Uterus (tissue), 4 donors: ENCODE results near the gene ESPNL. TPM values are rescaled to one million over a fixed set of nuclear protein-coding genes. Genes with fewer than 3 reads are reported as not detected.

Experiments used
- DNase-seq, 2 donors: peaks; one replicate each; pipeline ENCODE4 v3.0.0-alpha.2; 2019 to 2020
- H3K27ac ChIP-seq, 2 donors: fragments of 200-600 bp; sonication (generic); 1 replicate in 1 of 2; 2 replicates in 1 of 2; pipeline ENCODE4 v1.5.1; 2016 to 2018
- H3K27me3 ChIP-seq, 2 donors: fragments of 200-600 bp; sonication (generic); one replicate each; pipeline ENCODE4 v1.5.1; 2018 to 2019; ENCODE audit warnings: control low read depth in 1 of 2
- H3K36me3 ChIP-seq, 2 donors: fragments of 200-600 bp; sonication (generic); one replicate each; pipeline ENCODE4 v1.5.1; 2019; ENCODE audit warnings: control low read depth in 1 of 2
- H3K4me1 ChIP-seq, 2 donors: fragments of 200-600 bp; sonication (generic); one replicate each; pipeline ENCODE4 v1.5.1; 2018 to 2019; ENCODE audit warnings: control low read depth in 1 of 2
- H3K4me3 ChIP-seq, 2 donors: fragments of 200-600 bp; sonication (generic); 1 replicate in 1 of 2; 2 replicates in 1 of 2; pipeline ENCODE4 v1.5.1; 2018 to 2019; ENCODE audit warnings: mild to moderate bottlenecking in 1 of 2
- H3K9me3 ChIP-seq, 2 donors: fragments of 200-600 bp; sonication (generic); one replicate each; pipeline ENCODE4 v1.5.1; 2019; ENCODE audit warnings: control low read depth in 1 of 2
- CTCF ChIP-seq, 4 experiments: fragments of 200-600 bp in 2 of 4; fragments of 450-650 bp in 2 of 4; sonication (generic) in 2 of 4; IDR thresholded peaks; one replicate each; pipeline ENCODE4 v1.5.1; 2016 to 2019; ENCODE audit warnings: antibody characterized with exemption in 4 of 4, mild to moderate bottlenecking in 2 of 4, moderate library complexity in 1 of 4
- POLR2A ChIP-seq, 2 donors: fragments of 450-650 bp; IDR thresholded peaks; one replicate each; pipeline ENCODE4 v1.6.1; 2016; ENCODE audit warnings: antibody characterized with exemption in 2 of 2, mild to moderate bottlenecking in 1 of 2, moderate library complexity in 1 of 2
- intact Hi-C: fragments of 100-400 bp; cut with DNase I; formaldehyde crosslinking; loops from one replicate; pipeline ENCODE4 v1.15.1; 2023; ENCODE audit warnings: low total_unique reads
- total RNA-seq, 4 donors: library from RNA; depleted of rRNA in 3 of 4; stranded (reverse); fragments of >200 nt in 3 of 4; gene quantifications; one replicate each; pipeline versions ENCODE4 v1.1.0 to v1.2.4, GENCODE V29; 2014 to 2023
- donor health status: DM: yes; HTN: yes; CAD: no.

ESPNL gene
- total RNA-seq, 4 donors from 2014 or later: 0.34 to 7.7 TPM; not detected in 2

GRCh38 chr2:238171575-238172187 is 71.5 kb downstream of the ESPNL start:
- intact Hi-C loops: no loop called here
- Histone ChIP-seq H3K27me3 (no peaks in the 10 kb centered on the region), H3K36me3 (no peaks in the 10 kb centered on the region), H3K9me3 (no peaks in the 10 kb centered on the region), H3K4me3 (no peak overlapping the region), H3K27ac (no peak overlapping the region), H3K4me1 (peaks cover 5 to 12% of the 10 kb centered on the region in 2 donors)
- no peak for DNase-seq
- TF ChIP-seq POLR2A (IDR thresholded peaks at IDR 0.05) (no peak), CTCF (IDR thresholded peaks at IDR 0.05) (no peak)

GRCh38 chr2:238172439-238172838 is 72.3 kb downstream of the ESPNL start:
- H3K4me1 ChIP-seq: peaks cover 5 to 12% of the 10 kb centered on the region in 2 donors
- no peaks in the 10 kb centered on the region for H3K36me3 ChIP-seq
- H3K27me3 ChIP-seq: no peaks in the 10 kb centered on the region
- no peaks in the 10 kb centered on the region for H3K9me3 ChIP-seq
- no peak for TF ChIP-seq CTCF (IDR thresholded peaks at IDR 0.05)
- TF ChIP-seq POLR2A (IDR thresholded peaks at IDR 0.05): no peak
- no peak overlapping the region for H3K4me3 ChIP-seq
- intact Hi-C loops: no loop called here
- H3K27ac ChIP-seq: no peak overlapping the region
- no peak for DNase-seq

- H3K36me3 ChIP-seq: no peaks in the 10 kb centered on the region
- intact Hi-C loops: no loop called here
These were observed 73.6 kb downstream of the ESPNL start for GRCh38 chr2:238173692-238174091.

DNA sequence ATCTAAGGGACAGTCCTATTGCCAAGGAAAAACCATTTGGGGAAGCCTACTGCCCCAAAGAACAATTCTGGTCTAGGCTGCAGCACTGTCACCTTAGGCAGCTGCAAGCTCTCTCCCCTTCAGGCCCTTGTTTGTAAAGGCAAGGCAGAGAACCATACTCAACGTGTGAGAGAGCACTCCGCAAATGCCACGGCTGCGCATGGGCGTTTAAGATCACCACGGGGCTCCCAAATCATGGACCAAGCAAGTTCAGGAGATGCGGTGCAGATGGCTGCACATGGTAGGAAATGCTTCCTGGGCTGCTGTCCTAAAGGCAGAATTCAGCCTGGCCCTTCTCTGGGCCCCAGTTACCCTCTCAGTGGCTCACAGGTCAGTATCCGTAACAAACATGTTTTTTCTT is 74.2 kb downstream of the ESPNL start:
- Histone ChIP-seq H3K27ac (no peak overlapping the region), H3K4me3 (no peak overlapping the region), H3K36me3 (no peaks in the 10 kb centered on the region), H3K9me3 (no peaks in the 10 kb centered on the region), H3K4me1 (peaks cover 5 to 12% of the 10 kb centered on the region in 2 donors), H3K27me3 (no peaks in the 10 kb centered on the region)
- intact Hi-C loops: no loop called here
- DNase-seq: no peak
- TF ChIP-seq CTCF (IDR thresholded peaks at IDR 0.05): no peak
- TF ChIP-seq POLR2A (IDR thresholded peaks at IDR 0.05): no peak

More at GRCh38 chr2:238173692-238174091, 73.6 kb downstream of the ESPNL start:
- Histone ChIP-seq H3K27me3 (no peaks in the 10 kb centered on the region), H3K9me3 (no peaks in the 10 kb centered on the region), H3K4me1 (peaks cover 5 to 12% of the 10 kb centered on the region in 2 donors), H3K27ac (no peak overlapping the region), H3K4me3 (no peak overlapping the region)
- no peak for DNase-seq
- no peak for TF ChIP-seq POLR2A (IDR thresholded peaks at IDR 0.05)
- TF ChIP-seq CTCF (IDR thresholded peaks at IDR 0.05): no peak

DNA sequence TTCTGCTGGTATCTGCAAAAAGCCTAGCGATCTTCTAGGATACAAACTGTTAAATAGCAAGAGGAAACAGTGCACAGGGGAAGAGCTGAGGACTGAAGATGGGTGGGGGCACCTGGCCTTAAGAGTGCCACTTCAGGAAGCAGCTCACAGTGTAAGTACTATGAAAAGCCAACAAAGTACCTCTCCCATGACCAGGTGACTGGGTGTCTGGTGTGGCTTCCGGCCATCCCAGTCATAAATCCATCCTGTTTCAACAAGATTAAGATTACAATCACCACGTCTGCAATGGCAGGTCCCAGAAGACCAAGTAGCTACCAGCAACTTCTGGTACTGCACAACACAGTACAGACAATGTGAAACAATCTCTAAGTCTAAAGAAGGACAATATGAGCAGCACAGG is 74.6 kb downstream of the ESPNL start:
- no peak for DNase-seq
- H3K4me1 ChIP-seq: peaks cover 2 to 7% of the 10 kb centered on the region in 2 donors
- no peak overlapping the region for H3K4me3 ChIP-seq
- H3K9me3 ChIP-seq: no peaks in the 10 kb centered on the region
- no peaks in the 10 kb centered on the region for H3K27me3 ChIP-seq
- H3K27ac ChIP-seq: no peak overlapping the region
- TF ChIP-seq CTCF (IDR thresholded peaks at IDR 0.05) (no peak), POLR2A (IDR thresholded peaks at IDR 0.05) (no peak)
- no peaks in the 10 kb centered on the region for H3K36me3 ChIP-seq
- intact Hi-C loops: no loop called here
